AG09319 (cell line): ENCODE data around the gene TNN.

ENCODE experiments used
- DNase-seq: peaks from one replicate; pipeline ENCODE4 v3.0.0-alpha.2; 2010; ENCODE audit warnings: low read depth; ENCODE audit errors: extremely low read depth
- TF ChIP-seq, protein P1 (sequence below): IDR thresholded peaks from 2 replicates; pipeline ENCODE4 v1.5.1; 2011; ENCODE audit warnings: low read depth, mild to moderate bottlenecking, inconsistent platforms, low read length, moderate library complexity

TNN gene

DNA sequence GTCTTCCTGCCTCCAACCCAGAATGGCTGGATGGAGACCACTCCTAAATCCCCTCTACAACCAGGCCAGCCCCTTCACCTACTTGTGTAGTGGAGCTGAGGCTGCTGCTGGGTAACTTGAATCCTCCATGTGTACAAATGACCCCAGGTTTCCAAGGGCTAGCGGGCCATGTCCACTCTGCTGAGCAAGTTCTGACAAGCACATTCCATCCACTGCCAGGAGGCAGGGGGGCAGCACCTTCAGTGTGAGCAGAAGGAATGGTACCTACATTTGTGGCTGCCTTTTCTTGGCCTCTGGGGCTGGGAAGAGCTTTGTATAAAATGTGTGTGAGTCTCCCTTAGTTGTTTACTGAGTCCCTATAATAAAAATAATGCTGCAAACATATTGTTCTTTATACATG, 110.4 kb downstream of the TNN start:
- TF ChIP-seq, protein P1, sequence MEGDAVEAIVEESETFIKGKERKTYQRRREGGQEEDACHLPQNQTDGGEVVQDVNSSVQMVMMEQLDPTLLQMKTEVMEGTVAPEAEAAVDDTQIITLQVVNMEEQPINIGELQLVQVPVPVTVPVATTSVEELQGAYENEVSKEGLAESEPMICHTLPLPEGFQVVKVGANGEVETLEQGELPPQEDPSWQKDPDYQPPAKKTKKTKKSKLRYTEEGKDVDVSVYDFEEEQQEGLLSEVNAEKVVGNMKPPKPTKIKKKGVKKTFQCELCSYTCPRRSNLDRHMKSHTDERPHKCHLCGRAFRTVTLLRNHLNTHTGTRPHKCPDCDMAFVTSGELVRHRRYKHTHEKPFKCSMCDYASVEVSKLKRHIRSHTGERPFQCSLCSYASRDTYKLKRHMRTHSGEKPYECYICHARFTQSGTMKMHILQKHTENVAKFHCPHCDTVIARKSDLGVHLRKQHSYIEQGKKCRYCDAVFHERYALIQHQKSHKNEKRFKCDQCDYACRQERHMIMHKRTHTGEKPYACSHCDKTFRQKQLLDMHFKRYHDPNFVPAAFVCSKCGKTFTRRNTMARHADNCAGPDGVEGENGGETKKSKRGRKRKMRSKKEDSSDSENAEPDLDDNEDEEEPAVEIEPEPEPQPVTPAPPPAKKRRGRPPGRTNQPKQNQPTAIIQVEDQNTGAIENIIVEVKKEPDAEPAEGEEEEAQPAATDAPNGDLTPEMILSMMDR, result no peak
- no peak for DNase-seq

- TF ChIP-seq, protein P1, result no peak
- DNase-seq, result no peak
Measured at GRCh38 chr1:175178456-175178855, 110.8 kb downstream of the TNN start.

DNA sequence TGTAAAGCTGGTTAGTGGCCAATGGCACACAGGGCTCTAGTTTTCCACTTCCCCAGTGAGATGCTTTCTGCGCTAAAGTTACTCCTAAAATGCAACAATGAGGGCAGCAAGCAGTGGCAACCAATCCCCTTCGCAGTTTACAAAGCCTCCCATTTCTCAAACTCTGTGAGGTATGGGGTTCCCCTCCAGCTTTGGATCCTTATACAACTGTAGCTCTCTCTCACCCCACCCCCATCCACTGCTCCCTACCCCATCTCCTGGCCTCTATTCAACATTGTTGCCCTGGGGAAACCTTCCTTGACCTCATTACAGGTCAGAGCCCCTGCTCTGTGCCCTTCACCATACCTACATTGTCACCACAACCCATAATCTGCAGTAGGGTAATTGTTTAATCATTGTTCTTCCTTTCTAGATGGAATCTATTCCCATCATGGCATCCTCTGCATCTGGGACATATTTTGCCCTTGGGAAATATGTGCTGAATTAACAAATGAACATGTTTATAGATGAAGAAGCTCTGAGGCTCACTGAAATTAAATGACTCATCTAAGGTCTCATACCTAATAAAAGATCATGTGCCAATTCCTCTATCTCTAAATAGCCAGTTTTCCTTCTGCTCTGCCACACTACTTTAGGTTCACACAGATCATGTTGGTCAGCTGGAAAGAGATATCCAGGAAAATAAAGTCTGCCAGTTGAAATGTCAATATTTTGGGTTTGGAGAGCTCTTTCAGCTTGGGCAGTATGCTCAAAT, 112.4 kb downstream of the TNN start:
- TF ChIP-seq, protein P1, result no peak
- DNase-seq, result no peak

DNA sequence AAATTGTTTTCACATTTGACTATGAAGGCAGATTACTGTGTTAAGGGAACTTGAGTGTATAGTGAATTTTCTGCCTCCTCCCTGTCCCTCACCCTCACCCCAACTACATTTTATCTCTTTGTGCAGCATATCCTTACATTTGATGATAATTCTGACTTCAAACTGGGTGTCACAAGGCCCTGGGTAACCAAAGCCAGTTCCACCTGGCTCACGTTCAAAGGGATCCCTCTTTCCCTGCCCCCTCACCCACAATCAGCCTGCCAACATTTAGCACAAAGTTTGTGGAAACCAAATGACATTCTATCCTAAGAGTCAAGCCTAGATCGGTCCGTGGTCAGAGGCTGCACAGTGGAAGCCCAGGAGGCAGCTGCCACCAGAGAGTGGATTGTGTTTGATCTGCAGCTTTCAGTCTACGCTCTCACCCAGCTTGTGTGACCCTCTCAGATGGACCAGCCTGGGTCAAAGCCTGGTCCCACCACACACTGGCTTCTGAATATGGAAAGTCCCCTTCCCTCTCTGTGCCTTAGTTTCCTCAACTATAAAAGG, 114.6 kb downstream of the TNN start:
- no peak for DNase-seq
- TF ChIP-seq, protein P1, result no peak

DNA sequence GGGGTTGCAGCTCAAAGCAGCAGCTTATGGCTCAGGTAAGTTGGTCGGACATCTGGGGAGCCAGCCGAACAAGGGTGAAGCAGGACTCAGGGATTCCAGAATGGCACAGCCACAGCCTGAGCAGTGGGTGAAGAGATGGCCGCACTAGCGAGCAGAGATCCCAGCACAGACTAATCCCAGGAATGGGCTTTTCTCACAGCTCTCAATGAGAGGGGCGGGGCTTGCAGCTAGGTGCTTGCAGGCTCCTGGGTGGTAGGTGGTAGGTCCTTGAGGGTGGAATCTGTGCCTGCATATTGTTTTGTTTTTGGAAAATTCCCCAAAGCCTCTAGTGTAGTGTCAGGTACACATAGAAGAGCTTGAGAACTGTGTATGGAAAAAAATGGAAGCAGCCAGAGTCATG, 116.0 kb downstream of the TNN start:
- DNase-seq, result no peak
- TF ChIP-seq, protein P1, result no peak

- TF ChIP-seq, protein P1, result no peak
- DNase-seq, result no peak
Measured at GRCh38 chr1:175185903-175186302, 118.3 kb downstream of the TNN start.

DNA sequence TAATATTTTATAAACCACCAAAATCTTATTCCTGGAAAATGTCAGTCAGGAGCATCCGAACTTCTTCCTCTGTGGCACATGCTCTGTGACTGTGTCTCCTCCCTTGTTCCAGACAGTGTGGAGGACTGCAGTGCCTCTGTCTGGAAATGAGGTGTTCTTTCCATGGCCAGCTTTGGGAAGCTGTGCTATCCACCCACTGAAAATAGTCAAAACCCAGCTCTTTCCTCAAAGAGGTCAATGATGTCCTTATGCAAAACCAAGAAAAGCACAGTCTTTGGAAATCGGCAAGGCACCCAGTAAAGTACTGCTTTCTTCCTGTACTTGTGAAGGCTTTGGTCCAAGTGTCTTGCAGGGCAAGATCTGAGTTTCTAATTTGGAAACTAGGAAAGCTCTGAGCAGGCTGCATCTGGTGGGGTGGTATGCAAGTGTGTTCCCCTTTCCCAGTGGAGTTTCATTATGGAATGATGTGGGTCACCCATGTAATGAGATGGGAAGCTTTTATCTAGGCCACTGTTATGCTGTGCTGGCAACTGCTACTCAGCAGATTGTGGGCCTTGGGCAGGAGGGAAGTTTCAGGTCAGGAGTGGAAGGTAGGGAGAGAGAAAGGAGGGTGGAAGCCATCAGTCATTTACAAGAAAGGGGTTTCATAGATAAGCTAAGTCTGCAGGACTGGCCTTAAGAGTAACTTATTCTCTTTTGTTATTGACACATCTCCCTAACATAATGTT, 119.0 kb downstream of the TNN start:
- DNase-seq, result no peak
- TF ChIP-seq, protein P1, result no peak
